HG02588 (cell line): ENCODE measurements around the gene ARHGEF26.
"Not testable (repeated sequence)": the region's sequence is repeated elsewhere in the genome, so short reads cannot be mapped to it uniquely, and the experiment has no call there.

Source experiments
- ATAC-seq: cut with Tn5 transposase; IDR thresholded peaks from one replicate; pipeline ENCODE4 v1.9.1; 2021; ENCODE audit warnings: mild to moderate bottlenecking, moderate library complexity; ENCODE audit not compliant: unreplicated experiment

Gene ARHGEF26

GRCh38 chr3:154120961-154121700, at the start of gene ARHGEF26:
Gene ARHGEF26 (plus strand): TSS chr3:154121390. CDS start chr3:154121993, 603 bp downstream.
- peak; percentile 77 for ATAC-seq

- ATAC-seq: no peak
Measured at GRCh38 chr3:154074966-154075365, 46.2 kb upstream of the ARHGEF26 start.

- ATAC-seq: no peak
Measured at GRCh38 chr3:154078672-154079071, 42.5 kb upstream of the ARHGEF26 start.

GRCh38 chr3:154081305-154081704, 39.9 kb upstream of the ARHGEF26 start:
- no peak for ATAC-seq

- ATAC-seq: no peak
Measured at GRCh38 chr3:154085071-154085470, 36.1 kb upstream of the ARHGEF26 start.

- no peak for ATAC-seq
Measured at GRCh38 chr3:154085799-154086198, 35.4 kb upstream of the ARHGEF26 start.

GRCh38 chr3:154086286-154086685, 34.9 kb upstream of the ARHGEF26 start:
- ATAC-seq: no peak

- not testable (repeated sequence) for ATAC-seq
Measured at GRCh38 chr3:154087756-154088480, 33.3 kb upstream of the ARHGEF26 start.

- ATAC-seq: no peak
Measured at GRCh38 chr3:154089421-154090420, 31.5 kb upstream of the ARHGEF26 start.

- no peak for ATAC-seq
Measured at GRCh38 chr3:154094051-154094450, 27.1 kb upstream of the ARHGEF26 start.

GRCh38 chr3:154095832-154096421, 25.3 kb upstream of the ARHGEF26 start:
- no peak for ATAC-seq

- no peak for ATAC-seq
Measured at GRCh38 chr3:154098376-154098775, 22.8 kb upstream of the ARHGEF26 start.

GRCh38 chr3:154100556-154100955, 20.6 kb upstream of the ARHGEF26 start:
- no peak for ATAC-seq

- no peak for ATAC-seq
Measured at GRCh38 chr3:154101250-154101649, 19.9 kb upstream of the ARHGEF26 start.

GRCh38 chr3:154102225-154102624, 19.0 kb upstream of the ARHGEF26 start:
- ATAC-seq: no peak

GRCh38 chr3:154105218-154105975, 15.8 kb upstream of the ARHGEF26 start:
- no peak for ATAC-seq

GRCh38 chr3:154111365-154111935, 9.7 kb upstream of the ARHGEF26 start:
- ATAC-seq: no peak

GRCh38 chr3:154112146-154112852, 8.9 kb upstream of the ARHGEF26 start:
- no peak for ATAC-seq

GRCh38 chr3:154113609-154114008, 7.6 kb upstream of the ARHGEF26 start:
- no peak for ATAC-seq
